Fibroblast of mammary gland (primary cell): Measurements from ENCODE around the gene PLXNA4.

ENCODE experiments used
- DNase-seq: peaks from one replicate; pipeline ENCODE4 v3.0.0-alpha.2; 2010; ENCODE audit warnings: low read depth
- H3K4me3 ChIP-seq: 2 replicates; pipeline ENCODE4 v1.5.1; 2011; ENCODE audit warnings: low read depth, mild to moderate bottlenecking, low read length, moderate library complexity; ENCODE audit not compliant: control insufficient read depth
- TF ChIP-seq, protein P1 (sequence below): conservative IDR thresholded peaks from 2 replicates; pipeline ENCODE4 v1.5.1; 2011; ENCODE audit warnings: low read depth, low read length, inconsistent platforms; ENCODE audit not compliant: control insufficient read depth, insufficient read depth

PLXNA4 gene

DNA sequence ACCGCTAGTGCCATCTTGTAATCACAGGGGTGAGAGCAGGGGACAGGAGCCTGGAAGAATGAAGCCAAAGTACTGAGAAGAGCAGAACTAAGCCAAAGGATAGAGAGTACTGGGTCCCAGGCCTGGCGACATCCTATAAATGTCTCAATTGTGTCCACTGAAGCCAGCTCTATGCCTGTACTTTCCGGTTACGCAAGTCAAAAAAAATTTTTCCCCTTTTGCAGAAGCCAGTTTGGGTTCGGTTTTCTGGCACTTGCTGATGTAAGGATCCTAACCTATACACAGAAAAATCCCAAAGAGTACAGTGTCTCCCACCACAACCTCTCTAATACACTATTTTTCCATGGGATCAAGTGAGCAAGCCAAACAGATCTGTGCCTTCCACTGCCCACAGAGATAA, 61.1 kb downstream of the PLXNA4 start:
- H3K4me3 ChIP-seq = no peak overlapping the region
- no peak for DNase-seq
- TF ChIP-seq, protein P1, sequence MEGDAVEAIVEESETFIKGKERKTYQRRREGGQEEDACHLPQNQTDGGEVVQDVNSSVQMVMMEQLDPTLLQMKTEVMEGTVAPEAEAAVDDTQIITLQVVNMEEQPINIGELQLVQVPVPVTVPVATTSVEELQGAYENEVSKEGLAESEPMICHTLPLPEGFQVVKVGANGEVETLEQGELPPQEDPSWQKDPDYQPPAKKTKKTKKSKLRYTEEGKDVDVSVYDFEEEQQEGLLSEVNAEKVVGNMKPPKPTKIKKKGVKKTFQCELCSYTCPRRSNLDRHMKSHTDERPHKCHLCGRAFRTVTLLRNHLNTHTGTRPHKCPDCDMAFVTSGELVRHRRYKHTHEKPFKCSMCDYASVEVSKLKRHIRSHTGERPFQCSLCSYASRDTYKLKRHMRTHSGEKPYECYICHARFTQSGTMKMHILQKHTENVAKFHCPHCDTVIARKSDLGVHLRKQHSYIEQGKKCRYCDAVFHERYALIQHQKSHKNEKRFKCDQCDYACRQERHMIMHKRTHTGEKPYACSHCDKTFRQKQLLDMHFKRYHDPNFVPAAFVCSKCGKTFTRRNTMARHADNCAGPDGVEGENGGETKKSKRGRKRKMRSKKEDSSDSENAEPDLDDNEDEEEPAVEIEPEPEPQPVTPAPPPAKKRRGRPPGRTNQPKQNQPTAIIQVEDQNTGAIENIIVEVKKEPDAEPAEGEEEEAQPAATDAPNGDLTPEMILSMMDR = no peak

DNA sequence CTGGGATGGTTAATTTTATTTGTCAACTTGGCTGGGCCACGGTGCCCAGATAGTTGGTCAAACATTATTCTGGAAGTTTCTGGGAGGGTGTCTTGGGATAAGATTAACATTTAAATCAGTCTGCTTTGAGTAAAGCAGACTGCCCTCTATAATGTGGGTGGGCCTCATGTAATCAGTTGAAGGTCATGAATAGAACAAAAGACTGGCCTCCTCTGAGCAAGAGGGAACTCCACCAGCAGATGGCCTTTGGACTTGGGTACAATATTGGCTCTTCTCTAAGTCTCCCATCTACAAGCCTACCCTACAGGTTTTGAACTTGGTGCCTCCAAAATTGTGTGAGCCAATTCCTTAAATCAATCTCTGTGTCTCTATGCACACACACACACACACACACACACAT, 61.8 kb downstream of the PLXNA4 start:
- H3K4me3 ChIP-seq = no peak overlapping the region
- DNase-seq = no peak
- TF ChIP-seq, protein P1 = no peak

DNA sequence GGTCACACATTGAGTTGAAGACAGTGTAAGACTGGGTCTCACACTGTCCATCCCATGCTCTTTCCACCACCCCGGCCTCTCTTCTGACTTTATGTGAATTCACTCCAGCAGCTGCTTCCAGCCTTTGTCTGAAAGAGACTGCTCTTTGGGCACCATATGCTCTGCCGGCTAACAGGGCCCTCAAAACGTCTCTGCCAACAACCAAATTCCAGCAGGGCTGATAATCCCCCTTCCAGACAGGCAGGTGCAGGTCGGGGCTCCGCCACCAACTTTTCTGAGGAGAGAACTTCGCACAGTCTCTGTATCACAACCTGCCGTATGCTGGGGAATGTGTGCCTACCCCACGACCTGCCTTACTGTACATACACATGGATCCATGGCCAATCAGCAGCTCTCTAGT, 64.3 kb downstream of the PLXNA4 start:
- no peak for DNase-seq
- no peak overlapping the region for H3K4me3 ChIP-seq
- TF ChIP-seq, protein P1 = no peak

DNA sequence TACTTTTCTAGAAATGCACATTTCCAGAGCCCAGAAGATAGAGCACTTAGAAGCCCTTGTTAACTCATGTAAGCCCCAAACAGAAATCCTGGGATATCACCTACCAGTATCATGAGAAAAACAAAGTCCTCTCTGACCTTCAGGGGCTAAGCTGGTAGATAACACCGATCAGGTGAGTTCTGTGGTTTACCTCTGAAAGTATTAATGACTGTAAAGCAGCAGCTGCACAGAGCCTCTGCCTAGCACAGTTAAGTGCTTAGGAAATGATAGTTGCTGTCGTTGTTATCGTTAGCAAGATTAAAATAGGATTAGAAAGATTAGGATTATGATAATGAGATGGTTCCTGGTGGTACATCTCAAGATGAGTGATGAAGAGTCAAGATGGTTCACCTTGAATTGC, 64.9 kb downstream of the PLXNA4 start:
- TF ChIP-seq, protein P1 = no peak
- no peak overlapping the region for H3K4me3 ChIP-seq
- no peak for DNase-seq

DNA sequence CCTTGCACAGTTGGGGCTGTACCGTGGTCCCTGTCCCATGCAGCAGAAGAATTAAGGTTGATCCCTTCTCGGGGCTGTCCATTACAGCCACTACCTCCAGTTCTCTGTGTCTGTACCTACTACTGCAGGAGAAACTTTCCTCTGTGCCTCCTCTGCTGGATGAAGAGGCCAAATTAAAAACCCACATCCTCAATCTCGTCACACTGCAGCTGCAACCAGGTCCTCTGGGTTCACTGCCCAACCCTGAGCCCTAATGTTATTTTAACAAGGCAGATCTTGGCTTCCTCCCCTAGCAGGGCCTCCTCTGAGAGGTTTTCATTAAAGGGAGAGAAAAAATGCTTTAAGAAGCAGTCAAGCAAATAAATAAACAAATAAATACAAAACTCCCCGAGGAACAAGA, 66.6 kb downstream of the PLXNA4 start:
- TF ChIP-seq, protein P1 = no peak
- DNase-seq = no peak
- no peak overlapping the region for H3K4me3 ChIP-seq

DNA sequence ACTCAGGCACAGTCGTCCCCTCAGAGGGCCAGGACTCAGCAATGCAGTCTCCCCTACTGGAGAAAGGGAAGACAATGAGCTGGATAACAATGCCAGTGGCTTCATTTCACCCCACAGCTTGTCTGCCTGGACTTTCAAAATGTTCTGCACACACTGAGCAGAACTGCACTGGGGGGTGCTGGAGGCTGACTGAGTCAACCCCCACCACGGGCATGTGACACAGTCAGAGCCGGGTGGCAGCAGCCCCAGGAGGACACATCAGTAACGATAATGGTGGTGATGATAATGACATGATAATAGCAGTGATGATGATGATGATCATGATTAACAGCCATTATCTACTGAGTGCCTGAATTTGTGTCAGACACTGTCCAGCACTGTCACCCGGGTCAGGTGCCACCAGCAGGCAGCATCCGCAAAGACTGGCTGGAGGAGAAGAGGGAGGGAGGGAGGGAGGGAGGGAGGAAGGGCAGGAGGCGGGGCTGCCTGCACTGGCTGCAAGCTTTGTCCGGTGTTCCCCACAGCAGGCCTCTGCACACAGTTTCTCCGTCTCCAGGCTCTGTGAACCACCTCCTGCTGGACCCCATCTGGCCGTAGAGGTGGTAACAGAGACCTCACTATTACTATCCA, 67.4 kb downstream of the PLXNA4 start:
- TF ChIP-seq, protein P1 = no peak
- no peak overlapping the region for H3K4me3 ChIP-seq
- DNase-seq = no peak

DNA sequence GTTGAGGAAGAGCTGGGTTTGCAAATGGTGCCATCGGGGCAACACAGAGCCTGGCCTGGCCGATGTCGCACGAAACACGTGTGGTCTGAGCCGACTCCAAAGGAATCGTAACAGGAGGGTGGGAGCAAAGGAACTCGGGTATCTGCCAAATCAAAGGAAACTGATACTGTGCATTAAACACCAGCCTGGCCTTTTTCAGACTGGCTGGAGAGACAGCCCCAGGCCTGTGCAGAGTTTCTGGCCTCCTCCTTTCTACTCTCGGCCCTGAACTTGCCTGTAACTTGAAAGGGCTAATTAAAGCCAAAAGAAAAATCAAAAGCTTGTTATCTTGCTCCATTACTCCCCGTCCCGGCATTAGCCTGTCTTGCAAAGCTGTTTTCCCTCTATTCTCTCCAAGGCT, 71.4 kb downstream of the PLXNA4 start:
- DNase-seq = no peak
- H3K4me3 ChIP-seq = no peak overlapping the region
- TF ChIP-seq, protein P1 = no peak
